Neural crest cell (in vitro differentiated cells): Measurements from ENCODE around the gene BSPH1. TPM values are rescaled to one million over a fixed set of nuclear protein-coding genes. Genes with fewer than 3 reads are reported as not detected.

Experiments
- DNase-seq: peaks from one replicate; pipeline ENCODE4 v3.0.0; 2021; ENCODE audit warnings: low read depth, mixed read lengths, low spot score
- H3K27ac Mint-ChIP-seq: one replicate; pipeline ENCODE4 v1.8.0; 2021; ENCODE audit warnings: mild to moderate bottlenecking, mixed read lengths; ENCODE audit not compliant: unreplicated experiment
- H3K27me3 Mint-ChIP-seq: 2 replicates; pipeline ENCODE4 v1.8.0; 2021; ENCODE audit warnings: low read depth, mild to moderate bottlenecking, mixed read lengths
- H3K36me3 Mint-ChIP-seq: 2 replicates; pipeline ENCODE4 v1.8.0; 2021; ENCODE audit warnings: low read depth, mild to moderate bottlenecking, mixed read lengths
- H3K4me1 Mint-ChIP-seq: 2 replicates; pipeline ENCODE4 v1.8.0; 2021; ENCODE audit warnings: mixed read lengths
- H3K4me3 Mint-ChIP-seq: one replicate; pipeline ENCODE4 v1.8.0; 2021; ENCODE audit warnings: mild to moderate bottlenecking, mixed read lengths
- H3K9me3 Mint-ChIP-seq: 2 replicates; pipeline ENCODE4 v1.8.0; 2021; ENCODE audit warnings: mixed read lengths
- CTCF ChIP-seq: fragments of 200-600 bp; sonication (generic); conservative IDR thresholded peaks from 2 replicates; pipeline ENCODE4 v1.5.0; 2021; ENCODE audit warnings: antibody characterized with exemption, mild to moderate bottlenecking
- total RNA-seq: library from RNA; stranded (reverse); gene quantifications from 2 replicates; pipeline ENCODE4 v1.2.1, GENCODE V29; 2021

Gene BSPH1
- total RNA-seq, 1 donor from 2014 or later, result not detected

- Mint-ChIP-seq H3K36me3 (no peaks in the 10 kb centered on the region), H3K4me3 (no peak overlapping the region), H3K27me3 (peaks cover 68% of the 10 kb centered on the region)
These were observed 31.5 kb upstream of the BSPH1 start for GRCh38 chr19:48023518-48023917.

DNA sequence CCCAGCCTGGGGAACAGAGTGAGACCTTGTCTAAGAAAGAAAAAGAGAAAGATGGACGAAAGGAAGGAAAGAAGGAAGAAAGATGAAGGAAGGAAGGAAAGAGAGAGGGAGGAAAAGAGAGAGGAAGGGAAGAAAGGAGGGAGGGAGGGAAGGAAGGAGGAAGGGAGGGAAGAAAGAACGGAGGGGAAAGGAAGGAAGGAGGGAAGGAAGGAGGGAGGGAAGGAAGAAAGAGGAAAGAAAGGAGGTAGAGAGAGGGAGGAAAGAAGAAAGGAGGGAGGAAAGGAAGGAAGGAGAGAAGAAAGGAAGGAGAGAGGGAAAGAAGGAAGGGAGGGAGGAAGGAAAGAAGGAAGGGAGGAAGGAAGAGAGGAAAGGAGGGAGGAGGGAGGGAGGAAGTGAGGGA lies 31.0 kb upstream of the BSPH1 start:
- H3K36me3 Mint-ChIP-seq, result no peaks in the 10 kb centered on the region
- H3K27me3 Mint-ChIP-seq, result peaks cover 71% of the 10 kb centered on the region
- no peak overlapping the region for H3K27ac Mint-ChIP-seq
- no peak overlapping the region for H3K4me3 Mint-ChIP-seq
- TF ChIP-seq CTCF, result no peak
- DNase-seq, result no peak
- H3K4me1 Mint-ChIP-seq, result no peaks in the 10 kb centered on the region
- no peaks in the 10 kb centered on the region for H3K9me3 Mint-ChIP-seq

More at GRCh38 chr19:48023518-48023917, 31.5 kb upstream of the BSPH1 start:
- no peaks in the 10 kb centered on the region for H3K4me1 Mint-ChIP-seq
- no peak overlapping the region for H3K27ac Mint-ChIP-seq
- no peak for TF ChIP-seq CTCF
- DNase-seq, result no peak
- no peaks in the 10 kb centered on the region for H3K9me3 Mint-ChIP-seq

DNA sequence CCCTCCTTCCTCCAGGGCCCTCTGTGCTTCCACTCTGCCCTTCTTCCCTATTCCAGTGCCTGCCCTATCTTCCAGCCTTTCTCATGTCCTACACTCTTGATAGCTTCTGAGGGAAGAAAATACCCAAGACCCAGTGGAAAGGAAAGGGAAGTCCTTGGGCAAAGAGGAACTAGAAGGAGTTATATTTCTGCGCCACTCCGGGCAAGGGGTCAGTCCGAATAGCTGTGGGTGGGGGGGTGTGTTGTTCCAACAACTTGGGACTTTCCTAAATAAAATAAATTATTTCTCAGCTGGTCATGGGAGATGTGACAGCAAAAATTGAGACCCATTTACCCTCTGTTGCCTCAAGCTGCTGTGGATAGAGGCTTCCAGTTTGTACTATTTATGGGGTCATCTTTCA lies 28.7 kb upstream of the BSPH1 start:
- Mint-ChIP-seq H3K4me3 (no peak overlapping the region), H3K36me3 (no peaks in the 10 kb centered on the region), H3K27ac (no peak overlapping the region), H3K9me3 (no peaks in the 10 kb centered on the region), H3K4me1 (no peaks in the 10 kb centered on the region), H3K27me3 (peaks cover 68% of the 10 kb centered on the region)
- no peak for TF ChIP-seq CTCF
- no peak for DNase-seq

DNA sequence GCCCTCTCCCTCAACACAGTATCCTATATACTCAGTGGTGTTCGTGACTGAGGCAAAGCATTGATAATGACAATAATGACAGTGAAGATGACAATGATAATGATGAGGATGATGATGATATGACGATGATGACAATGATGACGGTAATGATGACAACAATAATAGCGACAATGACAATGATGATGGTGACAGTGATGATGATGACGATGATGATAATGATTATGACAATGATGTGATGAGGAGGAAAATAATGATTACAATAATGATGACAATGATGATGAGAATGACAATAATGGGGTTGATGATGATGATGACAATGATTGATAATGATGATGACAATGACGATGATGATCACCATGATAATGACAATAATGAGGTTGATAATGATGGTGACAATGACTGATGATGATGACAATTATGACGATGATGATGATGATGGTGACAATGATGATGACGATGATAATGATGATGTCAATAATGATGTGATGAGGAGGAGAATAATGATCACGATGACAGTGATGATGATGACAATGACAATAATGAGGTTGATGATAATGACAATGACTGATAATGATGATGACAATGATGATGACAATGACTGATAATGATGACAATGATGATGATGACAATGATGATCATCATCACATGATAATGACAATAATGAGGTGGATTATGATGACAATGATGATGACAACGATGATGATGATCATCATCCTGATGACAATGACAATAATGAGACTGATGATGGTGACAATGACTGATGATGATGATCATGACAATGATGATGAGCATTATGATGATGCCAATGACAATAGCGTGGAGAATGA lies 19.2 kb upstream of the BSPH1 start:
- no peak overlapping the region for H3K27ac Mint-ChIP-seq
- no peak for DNase-seq
- H3K27me3 Mint-ChIP-seq, result peaks cover 14% of the 10 kb centered on the region
- no peak overlapping the region for H3K4me3 Mint-ChIP-seq
- TF ChIP-seq CTCF, result no peak
- H3K9me3 Mint-ChIP-seq, result peaks cover 5% of the 10 kb centered on the region
- no peaks in the 10 kb centered on the region for H3K4me1 Mint-ChIP-seq
- no peaks in the 10 kb centered on the region for H3K36me3 Mint-ChIP-seq

GRCh38 chr19:48006762-48007161 lies 14.8 kb upstream of the BSPH1 start:
- no peak overlapping the region for H3K27ac Mint-ChIP-seq
- H3K4me1 Mint-ChIP-seq, result no peaks in the 10 kb centered on the region
- no peak for DNase-seq
- H3K4me3 Mint-ChIP-seq, result no peak overlapping the region
- peaks cover 5% of the 10 kb centered on the region for H3K9me3 Mint-ChIP-seq
- no peaks in the 10 kb centered on the region for H3K36me3 Mint-ChIP-seq
- peaks cover 6% of the 10 kb centered on the region for H3K27me3 Mint-ChIP-seq
- TF ChIP-seq CTCF, result peak; percentile 40
